H9 (cell line): ENCODE results near the gene ATP2B2. TPM values are rescaled to one million over a fixed set of nuclear protein-coding genes. Genes with fewer than 3 reads are reported as not detected.

Experiments used
- DNase-seq: peaks from one replicate; pipeline ENCODE4 v3.0.0-alpha.2; 2017
- H2AFZ ChIP-seq: one replicate; pipeline ENCODE4 v1.6.1; 2013; ENCODE audit warnings: mild to moderate bottlenecking, low read length, control low read depth, moderate library complexity
- H2AK5ac ChIP-seq: 2 replicates; pipeline ENCODE4 v1.6.1; 2013; ENCODE audit warnings: low read length, control low read depth, mixed read lengths; ENCODE audit not compliant: insufficient read length
- H2BK120ac ChIP-seq: one replicate; pipeline ENCODE4 v1.6.1; 2013; ENCODE audit warnings: low read depth, mild to moderate bottlenecking, low read length, control low read depth, inconsistent platforms; ENCODE audit not compliant: poor library complexity, severe bottlenecking
- H2BK12ac ChIP-seq: 2 replicates; pipeline ENCODE4 v1.6.1; 2013; ENCODE audit warnings: low read length, control low read depth, mixed read lengths, low read depth; ENCODE audit not compliant: insufficient read length
- H2BK15ac ChIP-seq: 2 replicates; pipeline ENCODE4 v1.6.1; 2013; ENCODE audit warnings: low read depth, low read length, control low read depth
- H2BK20ac ChIP-seq: one replicate; pipeline ENCODE4 v1.6.1; 2013; ENCODE audit warnings: low read depth, mild to moderate bottlenecking, low read length, control low read depth, inconsistent platforms; ENCODE audit not compliant: poor library complexity, severe bottlenecking
- H2BK5ac ChIP-seq: 2 replicates; pipeline ENCODE4 v1.6.1; 2013; ENCODE audit warnings: low read length, control low read depth, mixed read lengths; ENCODE audit not compliant: insufficient read length
- H3K14ac ChIP-seq: 2 replicates; pipeline ENCODE4 v1.6.1; 2013; ENCODE audit warnings: low read length, control low read depth; ENCODE audit not compliant: insufficient read depth
- H3K18ac ChIP-seq: 2 replicates; pipeline ENCODE4 v1.6.1; 2013; ENCODE audit warnings: low read depth, mild to moderate bottlenecking, mixed read lengths, low read length, control low read depth; ENCODE audit not compliant: insufficient read length
- H3K23ac ChIP-seq: 2 replicates; pipeline ENCODE4 v1.6.1; 2013; ENCODE audit warnings: low read length, control low read depth, mixed read lengths, low read depth; ENCODE audit not compliant: insufficient read length
- H3K23me2 ChIP-seq: 2 replicates; pipeline ENCODE4 v1.6.1; 2013; ENCODE audit warnings: low read depth, mild to moderate bottlenecking, mixed read lengths, low read length, control low read depth; ENCODE audit not compliant: insufficient read length, poor library complexity, severe bottlenecking
- H3K27ac ChIP-seq: 2 replicates; pipeline ENCODE4 v1.5.1; 2013; ENCODE audit warnings: low read length, control low read depth, mixed read lengths, low read depth; ENCODE audit not compliant: insufficient read length
- H3K27me3 ChIP-seq: 2 replicates; pipeline ENCODE4 v1.6.1; 2013; ENCODE audit warnings: low read length, control low read depth, inconsistent platforms; ENCODE audit not compliant: insufficient read depth
- H3K4ac ChIP-seq: 2 replicates; pipeline ENCODE4 v1.6.1; 2013; ENCODE audit warnings: low read depth, mild to moderate bottlenecking, control low read depth, inconsistent platforms, low read length, moderate library complexity
- H3K4me1 ChIP-seq: 2 replicates; pipeline ENCODE4 v1.6.1; 2013; ENCODE audit warnings: low read length, control low read depth, inconsistent platforms; ENCODE audit not compliant: insufficient read depth
- H3K4me2 ChIP-seq: 2 replicates; pipeline ENCODE4 v1.6.1; 2013; ENCODE audit warnings: low read length, control low read depth, mixed read lengths; ENCODE audit not compliant: insufficient read length, insufficient read depth
- H3K56ac ChIP-seq: 2 replicates; pipeline ENCODE4 v1.6.1; 2013; ENCODE audit warnings: low read depth, mild to moderate bottlenecking, mixed read lengths, low read length, control low read depth; ENCODE audit not compliant: insufficient read length
- H3K79me1 ChIP-seq: 2 replicates; pipeline ENCODE4 v1.6.1; 2013; ENCODE audit warnings: low read depth, mild to moderate bottlenecking, moderate library complexity, low read length, control low read depth, inconsistent platforms; ENCODE audit not compliant: insufficient read depth, poor library complexity, severe bottlenecking
- H3K79me2 ChIP-seq: 2 replicates; pipeline ENCODE4 v1.6.1; 2013; ENCODE audit warnings: low read length, control low read depth, inconsistent platforms; ENCODE audit not compliant: insufficient read depth
- H3K9ac ChIP-seq: 2 replicates; pipeline ENCODE4 v1.6.1; 2013; ENCODE audit warnings: low read length, control low read depth, mixed read lengths; ENCODE audit not compliant: insufficient read length; ENCODE audit errors: extremely low read depth
- H3K9me3 ChIP-seq: one replicate; pipeline ENCODE4 v1.6.1; 2013; ENCODE audit warnings: low read depth, low read length, inconsistent platforms; ENCODE audit not compliant: control insufficient read depth
- H3T11ph ChIP-seq: one replicate; pipeline ENCODE4 v1.6.1; 2013; ENCODE audit warnings: mild to moderate bottlenecking, low read length, control low read depth, inconsistent platforms
- H4K20me1 ChIP-seq: one replicate; pipeline ENCODE4 v1.6.1; 2013; ENCODE audit not compliant: control insufficient read depth, insufficient read length, insufficient read depth
- H4K5ac ChIP-seq: 2 replicates; pipeline ENCODE4 v1.6.1; 2013; ENCODE audit warnings: low read depth, mild to moderate bottlenecking, mixed read lengths, low read length, control low read depth; ENCODE audit not compliant: insufficient read length
- H4K8ac ChIP-seq: replicated peaks from 2 replicates; pipeline ENCODE4 v1.6.1; 2013; ENCODE audit warnings: low read length, control low read depth, mixed read lengths, low read depth; ENCODE audit not compliant: insufficient read length
- H4K91ac ChIP-seq: 2 replicates; pipeline ENCODE4 v1.6.1; 2013; ENCODE audit warnings: low read depth, mild to moderate bottlenecking, moderate library complexity, mixed read lengths, low read length, control low read depth; ENCODE audit not compliant: insufficient read length
- H3K27ac Mint-ChIP-seq, 3 experiments: 2 replicates in 2 of 3; 3 replicates in 1 of 3; pipeline ENCODE4 v1.8.0; 2020 to 2021; ENCODE audit warnings: mixed read lengths in 3 of 3, mild to moderate bottlenecking in 1 of 3, moderate library complexity in 1 of 3
- H3K27me3 Mint-ChIP-seq: 2 replicates; pipeline ENCODE4 v1.8.0; 2021; ENCODE audit warnings: low read depth, mild to moderate bottlenecking, moderate library complexity, mixed read lengths
- H3K36me3 Mint-ChIP-seq, 3 experiments: 2 replicates in 2 of 3; 3 replicates in 1 of 3; pipeline ENCODE4 v1.8.0; 2020 to 2021; ENCODE audit warnings: low read depth in 3 of 3, mixed read lengths in 3 of 3; ENCODE audit not compliant: insufficient read depth in 1 of 3
- H3K4me1 Mint-ChIP-seq, 2 experiments: 2 replicates each; pipeline ENCODE4 v1.8.0; 2020; ENCODE audit warnings: mixed read lengths in 2 of 2
- H3K4me3 Mint-ChIP-seq, 2 experiments: 2 replicates in 1 of 2; 3 replicates in 1 of 2; pipeline ENCODE4 v1.8.0; 2020 to 2021; ENCODE audit warnings: mild to moderate bottlenecking in 2 of 2, mixed read lengths in 2 of 2, moderate library complexity in 1 of 2
- H3K9me3 Mint-ChIP-seq, 2 experiments: 2 replicates in 1 of 2; 3 replicates in 1 of 2; pipeline ENCODE4 v1.8.0; 2020; ENCODE audit warnings: mild to moderate bottlenecking in 2 of 2, mixed read lengths in 2 of 2, moderate library complexity in 1 of 2
- WGBS: extraction: QIAGEN DNeasy Blood & Tissue Kit; methylation state at CpG from one replicate; pipeline ENCODE4 v1.1.7; 2013; ENCODE audit warnings: missing lambda C conversion rate, low lambda C conversion rate, mixed read lengths; ENCODE audit not compliant: insufficient read length; ENCODE audit errors: extremely low coverage; 5-methylcytosine and 5-hydroxymethylcytosine counted together
- total RNA-seq: library from RNA; stranded (reverse); gene quantifications from 2 replicates; pipeline ENCODE4 v1.2.1, GENCODE V29; 2021
- TF ChIP-seq, protein P1 (sequence below): fragments of 200-600 bp; sonication (generic); conservative IDR thresholded peaks from 3 replicates; pipeline ENCODE4 v1.8.0; 2021; ENCODE audit warnings: antibody characterized with exemption, mild to moderate bottlenecking

ATP2B2 gene
- total RNA-seq, 1 experiment from 2014 or later, result 0.33 TPM

DNA sequence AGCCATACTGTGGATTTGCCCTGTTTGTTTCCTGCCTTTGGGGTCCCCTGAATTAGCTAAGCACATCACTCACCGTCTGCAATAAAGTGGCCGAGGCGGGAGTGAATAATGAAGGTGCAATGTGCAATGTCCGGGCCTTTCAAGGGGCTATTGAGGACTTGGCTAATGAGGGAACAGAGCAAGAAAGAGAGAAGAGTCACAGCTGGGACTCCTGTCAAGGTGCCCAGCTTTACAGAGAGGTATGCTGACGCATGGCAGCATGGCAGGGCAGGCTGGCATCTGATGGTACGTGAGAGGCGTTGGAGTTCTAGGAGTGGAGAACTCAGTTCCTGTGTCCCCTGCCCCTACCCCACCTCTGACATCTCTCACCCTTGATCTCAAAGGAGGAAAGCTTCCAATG lies 13.8 kb upstream of the ATP2B2 start:
- no peaks in the 10 kb centered on the region for H3K27me3 ChIP-seq
- H2BK5ac ChIP-seq, result no peak overlapping the region
- no peak overlapping the region for H3K9ac ChIP-seq
- H3K79me1 ChIP-seq, result no peaks in the 10 kb centered on the region
- H4K8ac ChIP-seq, result no peak overlapping the region
- no peak overlapping the region for H3K4me2 ChIP-seq
- no peak overlapping the region for H3K23ac ChIP-seq
- no peaks in the 10 kb centered on the region for H3K79me2 ChIP-seq
- no peak overlapping the region for H2AK5ac ChIP-seq
- H4K5ac ChIP-seq, result no peak overlapping the region
- WGBS, result no CpG with 5 or more reads among the region's 7 CpGs
- no peak overlapping the region for H3K4me3 Mint-ChIP-seq
- H3K27me3 Mint-ChIP-seq, result peaks cover 16% of the 10 kb centered on the region
- no peak overlapping the region for H4K91ac ChIP-seq
- H3K36me3 Mint-ChIP-seq, result no peaks in the 10 kb centered on the region
- no peak overlapping the region for H2BK20ac ChIP-seq
- no peak overlapping the region for H2BK15ac ChIP-seq
- H2BK12ac ChIP-seq, result no peak overlapping the region
- H4K20me1 ChIP-seq, result no peaks in the 10 kb centered on the region
- no peak overlapping the region for H3T11ph ChIP-seq
- peak; percentile 17 for DNase-seq
- H3K4me1 Mint-ChIP-seq, result peaks cover 2 to 13% of the 10 kb centered on the region in 2 experiments; a peak in 3 of 4 replicates
- H3K4me1 ChIP-seq, result no peaks in the 10 kb centered on the region
- H3K14ac ChIP-seq, result no peak overlapping the region
- H3K56ac ChIP-seq, result no peak overlapping the region
- no peak overlapping the region for H3K4ac ChIP-seq
- H3K23me2 ChIP-seq, result no peaks in the 10 kb centered on the region
- H2AFZ ChIP-seq, result no peak overlapping the region
- TF ChIP-seq, protein P1, sequence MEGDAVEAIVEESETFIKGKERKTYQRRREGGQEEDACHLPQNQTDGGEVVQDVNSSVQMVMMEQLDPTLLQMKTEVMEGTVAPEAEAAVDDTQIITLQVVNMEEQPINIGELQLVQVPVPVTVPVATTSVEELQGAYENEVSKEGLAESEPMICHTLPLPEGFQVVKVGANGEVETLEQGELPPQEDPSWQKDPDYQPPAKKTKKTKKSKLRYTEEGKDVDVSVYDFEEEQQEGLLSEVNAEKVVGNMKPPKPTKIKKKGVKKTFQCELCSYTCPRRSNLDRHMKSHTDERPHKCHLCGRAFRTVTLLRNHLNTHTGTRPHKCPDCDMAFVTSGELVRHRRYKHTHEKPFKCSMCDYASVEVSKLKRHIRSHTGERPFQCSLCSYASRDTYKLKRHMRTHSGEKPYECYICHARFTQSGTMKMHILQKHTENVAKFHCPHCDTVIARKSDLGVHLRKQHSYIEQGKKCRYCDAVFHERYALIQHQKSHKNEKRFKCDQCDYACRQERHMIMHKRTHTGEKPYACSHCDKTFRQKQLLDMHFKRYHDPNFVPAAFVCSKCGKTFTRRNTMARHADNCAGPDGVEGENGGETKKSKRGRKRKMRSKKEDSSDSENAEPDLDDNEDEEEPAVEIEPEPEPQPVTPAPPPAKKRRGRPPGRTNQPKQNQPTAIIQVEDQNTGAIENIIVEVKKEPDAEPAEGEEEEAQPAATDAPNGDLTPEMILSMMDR, result no peak
- H3K27ac ChIP-seq, result no peak overlapping the region
- H2BK120ac ChIP-seq, result no peak overlapping the region
- H3K27ac Mint-ChIP-seq, result no peak overlapping the region
- no peak overlapping the region for H3K18ac ChIP-seq
- no peaks in the 10 kb centered on the region for H3K9me3 Mint-ChIP-seq
- H3K9me3 ChIP-seq, result no peaks in the 10 kb centered on the region
